Inflammatory macrophage (primary cell): ENCODE results near the gene NPEPPS.
A peak's percentile ranks its signal among the peaks of the same experiment; 100 is the strongest.

Source experiments
- DNase-seq, 2 donors: peaks; one replicate each; pipeline ENCODE4 v3.0.0-alpha.2; 2020 to 2022

Gene NPEPPS

DNA sequence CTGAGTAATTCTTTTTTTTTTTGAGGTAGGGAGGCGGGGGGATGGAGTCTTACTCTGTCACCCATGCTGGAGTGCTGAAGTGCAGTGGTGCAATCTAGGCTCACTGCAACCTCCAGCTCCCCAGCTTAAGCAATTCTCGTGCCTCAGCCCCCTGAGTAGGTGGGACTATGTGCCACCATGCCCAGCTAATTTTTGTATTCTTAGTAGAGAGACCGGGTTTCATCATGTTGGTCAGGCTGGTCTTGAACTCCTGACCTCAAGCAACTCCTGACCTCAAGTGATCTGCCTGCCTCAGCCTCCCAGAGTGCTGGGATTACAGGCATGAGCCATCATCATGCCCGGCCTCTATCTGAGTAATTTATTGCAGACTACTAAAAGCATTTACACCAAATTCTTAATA lies 138.2 kb downstream of the NPEPPS start:
- peak; percentile 84 to 90 for DNase-seq

DNA sequence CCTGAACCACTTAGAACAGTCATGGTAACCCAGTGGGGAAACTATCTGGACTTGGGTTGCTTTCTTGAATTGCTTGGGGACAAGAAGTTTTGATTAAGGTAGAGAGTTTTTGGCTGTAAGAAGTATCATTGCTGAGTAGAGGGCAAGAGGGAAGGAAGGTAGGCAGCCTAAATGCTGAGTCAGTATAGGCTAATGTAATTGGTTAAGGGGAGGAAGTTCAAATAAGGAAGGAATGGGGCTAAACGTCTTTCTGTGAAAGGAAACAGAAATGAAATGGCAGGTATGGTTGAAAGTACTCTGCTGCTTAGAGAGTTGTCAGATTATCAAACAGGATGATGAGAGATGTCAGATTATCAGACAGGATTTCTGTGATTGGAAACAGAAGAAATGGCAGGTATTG lies 139.2 kb downstream of the NPEPPS start:
- peak; percentile 32 to 35 for DNase-seq
